Activated T-helper 17 cell treated with anti-CD3 and anti-CD28 coated beads, Interleukin-2, amount 50 U/mL, for 72 hours (primary cell): ENCODE data around the gene PEX6. TPM values are rescaled to one million over a fixed set of nuclear protein-coding genes. Genes with fewer than 3 reads are reported as not detected.

ENCODE experiments used
- ATAC-seq: fragments of 150-1000 bp; cut with Tn5 transposase; replicated peaks from 2 replicates; pipeline ENCODE4 v1.10.0; 2021; ENCODE audit warnings: mild to moderate bottlenecking, moderate library complexity
- H3K27ac Mint-ChIP-seq: one replicate; pipeline ENCODE4 v1.8.0; 2022; ENCODE audit warnings: mixed read lengths
- H3K27me3 Mint-ChIP-seq: one replicate; pipeline ENCODE4 v1.8.0; 2022; ENCODE audit warnings: mixed read lengths
- H3K36me3 Mint-ChIP-seq: one replicate; pipeline ENCODE4 v1.8.0; 2022; ENCODE audit warnings: low read depth, mild to moderate bottlenecking, mixed read lengths
- H3K4me1 Mint-ChIP-seq: one replicate; pipeline ENCODE4 v1.8.0; 2022; ENCODE audit warnings: mixed read lengths
- H3K4me3 Mint-ChIP-seq: one replicate; pipeline ENCODE4 v1.8.0; 2022; ENCODE audit warnings: mild to moderate bottlenecking, mixed read lengths
- H3K9me3 Mint-ChIP-seq: one replicate; pipeline ENCODE4 v1.8.0; 2022; ENCODE audit warnings: mixed read lengths
- total RNA-seq, 2 donors: library from RNA; stranded (reverse); gene quantifications; one replicate each; pipeline ENCODE4 v1.2.3, GENCODE V29; 2022

PEX6 gene
- total RNA-seq, 2 donors from 2014 or later: 9.6 to 16.4 TPM

- H3K27me3 Mint-ChIP-seq: no peaks in the 10 kb centered on the region
- H3K9me3 Mint-ChIP-seq: no peaks in the 10 kb centered on the region
- H3K36me3 Mint-ChIP-seq: peaks cover 4% of the 10 kb centered on the region
- H3K4me1 Mint-ChIP-seq: peaks cover 4% of the 10 kb centered on the region
- no peak overlapping the region for H3K4me3 Mint-ChIP-seq
- H3K27ac Mint-ChIP-seq: no peak overlapping the region
- ATAC-seq: no peak
These were observed 55.3 kb downstream of the PEX6 start for GRCh38 chr6:42923666-42924065.

GRCh38 chr6:42921801-42922200, 57.2 kb downstream of the PEX6 start:
- H3K27me3 Mint-ChIP-seq: no peaks in the 10 kb centered on the region
- H3K9me3 Mint-ChIP-seq: no peaks in the 10 kb centered on the region
- no peak overlapping the region for H3K27ac Mint-ChIP-seq
- ATAC-seq: no peak
- H3K36me3 Mint-ChIP-seq: no peaks in the 10 kb centered on the region
- H3K4me1 Mint-ChIP-seq: no peaks in the 10 kb centered on the region
- H3K4me3 Mint-ChIP-seq: no peak overlapping the region

GRCh38 chr6:42916288-42916687, 62.7 kb downstream of the PEX6 start:
- H3K9me3 Mint-ChIP-seq: no peaks in the 10 kb centered on the region
- H3K4me1 Mint-ChIP-seq: no peaks in the 10 kb centered on the region
- no peak for ATAC-seq
- no peaks in the 10 kb centered on the region for H3K36me3 Mint-ChIP-seq
- H3K4me3 Mint-ChIP-seq: no peak overlapping the region
- no peak overlapping the region for H3K27ac Mint-ChIP-seq
- peaks cover 5% of the 10 kb centered on the region for H3K27me3 Mint-ChIP-seq

- H3K4me3 Mint-ChIP-seq: no peak within 1 kb of the TSS
These were observed 63.2 kb downstream of the PEX6 start, which contains the start of gene PTCRA for GRCh38 chr6:42915732-42916131. PTCRA (plus strand) TSS chr6:42916053; CDS start chr6:42916070, 17 bp downstream.

GRCh38 chr6:42914546-42914945, 64.4 kb downstream of the PEX6 start:
- no peak for ATAC-seq
- no peaks in the 10 kb centered on the region for H3K36me3 Mint-ChIP-seq

More at GRCh38 chr6:42915732-42916131, 63.2 kb downstream of the PEX6 start, which contains the start of gene PTCRA:
- no peak for ATAC-seq
- Mint-ChIP-seq H3K27ac (no peak within 1 kb of the TSS), H3K36me3 (no peaks in the 10 kb centered on the region), H3K4me1 (no peaks in the 10 kb centered on the region), H3K9me3 (no peaks in the 10 kb centered on the region), H3K27me3 (peaks cover 8% of the 10 kb centered on the region)

More at GRCh38 chr6:42914546-42914945, 64.4 kb downstream of the PEX6 start:
- Mint-ChIP-seq H3K4me1 (no peaks in the 10 kb centered on the region), H3K4me3 (no peak overlapping the region), H3K9me3 (no peaks in the 10 kb centered on the region), H3K27me3 (peaks cover 8% of the 10 kb centered on the region), H3K27ac (no peak overlapping the region)

Other genes with a start within 250 kb of the PEX6 start
- gene TBCC, start 233.1 kb downstream of the PEX6 start, total RNA-seq: 10 to 100 TPM; 16.6 to 17.7 TPM
- 10 to 100 TPM; 16.7 to 19.3 TPM for gene BICRAL, start 197.1 kb downstream of the PEX6 start, total RNA-seq
- gene RPL7L1, start 99.6 kb downstream of the PEX6 start, total RNA-seq: 100 to 1,000 TPM; 116 to 150 TPM
- not detected for gene PTCRA, start 63.1 kb downstream of the PEX6 start, total RNA-seq
- 10 to 100 TPM; 28.5 to 30.5 TPM for gene CNPY3, start 49.7 kb downstream of the PEX6 start, total RNA-seq
- gene GNMT, start 18.4 kb downstream of the PEX6 start, total RNA-seq: under 1 TPM; 0.24 to 0.30 TPM
- gene PPP2R5D, start 5.4 kb upstream of the PEX6 start, total RNA-seq: 10 to 100 TPM; 55.8 to 62.5 TPM
- 10 to 100 TPM; 75.7 to 93.8 TPM for gene MEA1, start 34.8 kb upstream of the PEX6 start, total RNA-seq
- gene KLHDC3, start 35.1 kb upstream of the PEX6 start, total RNA-seq: 10 to 100 TPM; 64.0 to 65.6 TPM
- 10 to 100 TPM; 31.4 to 78.1 TPM for gene RRP36, start 42.4 kb upstream of the PEX6 start, total RNA-seq
- gene CUL7, start 74.7 kb upstream of the PEX6 start, total RNA-seq: 10 to 100 TPM; 11.4 to 22.3 TPM
- gene MRPL2, start 80.3 kb upstream of the PEX6 start, total RNA-seq: 10 to 100 TPM; 65.2 to 67.3 TPM
- gene KLC4, start 80.5 kb upstream of the PEX6 start, total RNA-seq: 10 to 100 TPM; 19.7 to 31.4 TPM
- gene PTK7, start 97.1 kb upstream of the PEX6 start, total RNA-seq: 1 to 10 TPM in 1 of 2 donors, under 1 TPM in 1; 0.56 to 1.0 TPM
- 10 to 100 TPM; 36.2 to 63.4 TPM for gene SRF, start 192.1 kb upstream of the PEX6 start, total RNA-seq
- 10 to 100 TPM; 40.7 to 44.9 TPM for gene CUL9, start 203.0 kb upstream of the PEX6 start, total RNA-seq